ENCODE results near the gene CFAP65. TPM values are rescaled to one million over a fixed set of nuclear protein-coding genes. Genes with fewer than 3 reads are reported as not detected.

CFAP65 gene
- total RNA-seq, 2 donors from 2014 or later, result not detected

- Mint-ChIP-seq H3K27me3 (no peaks in the 10 kb centered on the region), H3K4me3 (no peak overlapping the region), H3K36me3 (ENCODE audit: low read depth) (peaks cover 43% of the 10 kb centered on the region), H3K4me1 (no peaks in the 10 kb centered on the region), H3K9me3 (no peaks in the 10 kb centered on the region), H3K27ac (no peak overlapping the region)
- ATAC-seq (replicated peaks), result no peak
These were observed 34.9 kb upstream of the CFAP65 start for GRCh38 chr2:219076253-219076652.

- no peaks in the 10 kb centered on the region for H3K27me3 Mint-ChIP-seq
- no peak overlapping the region for H3K4me3 Mint-ChIP-seq
- ATAC-seq (replicated peaks), result no peak
- H3K36me3 Mint-ChIP-seq (ENCODE audit: low read depth), result peaks cover 43% of the 10 kb centered on the region
- no peaks in the 10 kb centered on the region for H3K4me1 Mint-ChIP-seq
- no peaks in the 10 kb centered on the region for H3K9me3 Mint-ChIP-seq
- no peak overlapping the region for H3K27ac Mint-ChIP-seq
These were observed 32.3 kb upstream of the CFAP65 start for GRCh38 chr2:219073413-219074129.

DNA sequence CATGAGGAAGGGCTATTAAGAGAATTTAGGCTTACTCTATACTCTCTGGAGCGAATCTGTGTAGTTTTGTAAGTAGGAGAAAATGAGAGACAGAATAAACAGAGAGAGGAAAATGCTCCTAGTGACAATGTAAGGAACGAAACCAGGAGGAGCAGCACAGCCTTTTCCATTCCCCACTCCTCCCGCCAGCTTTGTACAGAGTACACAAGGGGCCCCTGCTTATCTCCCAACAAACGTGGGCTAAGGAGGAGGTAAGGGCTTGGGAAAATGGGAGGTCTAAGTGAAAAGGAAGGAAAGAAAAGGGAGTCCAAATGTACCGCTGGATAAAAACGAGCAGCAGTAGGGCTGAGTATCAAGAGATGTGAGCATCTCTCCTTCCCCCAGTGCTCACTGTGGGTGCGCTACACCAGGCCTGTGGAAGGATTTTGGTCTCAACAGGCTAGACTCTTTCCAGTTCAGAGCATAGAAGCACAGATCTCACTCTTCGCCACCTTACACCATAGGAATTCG, 31.5 kb upstream of the CFAP65 start:
- Mint-ChIP-seq H3K4me1 (no peaks in the 10 kb centered on the region), H3K27ac (no peak overlapping the region), H3K4me3 (no peak overlapping the region), H3K27me3 (no peaks in the 10 kb centered on the region), H3K36me3 (ENCODE audit: low read depth) (peaks cover 36% of the 10 kb centered on the region), H3K9me3 (no peaks in the 10 kb centered on the region)
- no peak for ATAC-seq (replicated peaks)

GRCh38 chr2:219071131-219071816, 30.0 kb upstream of the CFAP65 start:
- Mint-ChIP-seq H3K36me3 (ENCODE audit: low read depth) (peaks cover 24% of the 10 kb centered on the region), H3K9me3 (no peaks in the 10 kb centered on the region)
- no peak for ATAC-seq (replicated peaks)

DNA sequence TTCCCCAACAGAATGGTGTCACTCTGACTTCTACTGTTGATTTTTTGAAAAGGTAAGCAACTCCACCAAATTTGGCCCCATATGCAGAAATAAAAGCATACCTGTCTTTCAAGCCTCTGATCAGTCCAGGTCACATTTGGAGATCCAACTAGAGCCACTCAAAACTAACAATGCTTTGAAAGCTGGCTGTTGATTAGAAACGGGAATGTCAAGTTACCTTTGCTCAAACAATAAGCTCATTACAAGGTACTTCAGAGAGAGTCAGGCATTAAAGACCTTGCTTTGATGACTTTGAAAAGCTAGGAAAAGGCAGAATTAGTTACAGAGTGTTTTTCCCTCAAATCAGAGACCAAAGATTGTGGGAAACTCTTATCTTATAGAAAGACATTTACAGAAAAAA, 24.2 kb upstream of the CFAP65 start:
- H3K4me3 Mint-ChIP-seq, result no peak overlapping the region
- peaks cover 27% of the 10 kb centered on the region for H3K27me3 Mint-ChIP-seq
- H3K4me1 Mint-ChIP-seq, result no peaks in the 10 kb centered on the region
- no peak overlapping the region for H3K27ac Mint-ChIP-seq
- no peak for ATAC-seq (replicated peaks)
- H3K36me3 Mint-ChIP-seq (ENCODE audit: low read depth), result no peaks in the 10 kb centered on the region
- no peaks in the 10 kb centered on the region for H3K9me3 Mint-ChIP-seq

More at GRCh38 chr2:219071131-219071816, 30.0 kb upstream of the CFAP65 start:
- Mint-ChIP-seq H3K27ac (peak overlapping the region; percentile 56), H3K27me3 (no peaks in the 10 kb centered on the region), H3K4me1 (no peaks in the 10 kb centered on the region), H3K4me3 (no peak overlapping the region)

DNA sequence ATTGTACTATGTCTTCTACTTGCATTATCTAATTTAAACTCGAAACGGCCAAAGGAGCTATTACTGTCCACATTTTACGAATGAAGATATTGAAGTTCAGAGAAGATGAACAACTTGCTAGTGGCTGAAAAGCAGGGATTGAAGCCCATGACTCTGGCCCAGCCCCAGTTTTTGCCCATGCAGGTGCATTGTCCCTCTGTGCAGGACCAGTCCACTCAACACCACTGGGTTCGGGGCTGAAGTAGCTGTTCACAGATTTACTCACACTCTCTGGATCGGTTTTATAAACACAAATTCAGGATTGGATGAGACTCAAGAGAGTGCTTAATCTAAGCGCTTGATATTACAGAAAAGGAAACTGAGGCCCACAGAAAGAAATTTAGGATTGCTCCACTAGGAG, 20.8 kb upstream of the CFAP65 start:
- Mint-ChIP-seq H3K9me3 (no peaks in the 10 kb centered on the region), H3K36me3 (ENCODE audit: low read depth) (no peaks in the 10 kb centered on the region), H3K4me1 (peaks cover 3% of the 10 kb centered on the region), H3K27me3 (peaks cover 42% of the 10 kb centered on the region), H3K4me3 (no peak overlapping the region), H3K27ac (no peak overlapping the region)
- ATAC-seq (replicated peaks), result no peak

- no peak for ATAC-seq (replicated peaks)
- H3K9me3 Mint-ChIP-seq, result no peaks in the 10 kb centered on the region
- no peak within 1 kb of the TSS for H3K27ac Mint-ChIP-seq
- H3K4me3 Mint-ChIP-seq, result peak within 1 kb of the TSS; percentile 31
- no peaks in the 10 kb centered on the region for H3K36me3 Mint-ChIP-seq (ENCODE audit: low read depth)
- peaks cover 48% of the 10 kb centered on the region for H3K27me3 Mint-ChIP-seq
- peaks cover 3% of the 10 kb centered on the region for H3K4me1 Mint-ChIP-seq
These were observed 19.8 kb upstream of the CFAP65 start, which contains the start of gene IHH for GRCh38 chr2:219060821-219061791. Gene IHH (minus strand): TSS chr2:219060921. CDS start chr2:219060467, 454 bp downstream.

- Mint-ChIP-seq H3K4me1 (peaks cover 3% of the 10 kb centered on the region), H3K9me3 (no peaks in the 10 kb centered on the region), H3K36me3 (ENCODE audit: low read depth) (no peaks in the 10 kb centered on the region), H3K27ac (no peak overlapping the region), H3K4me3 (peak overlapping the region; percentile 31), H3K27me3 (peaks cover 51% of the 10 kb centered on the region)
- ATAC-seq (replicated peaks), result no peak
These were observed 18.7 kb upstream of the CFAP65 start for GRCh38 chr2:219059725-219060682.

GRCh38 chr2:219059375-219059724, 18.0 kb upstream of the CFAP65 start:
- no peaks in the 10 kb centered on the region for H3K9me3 Mint-ChIP-seq
- H3K4me1 Mint-ChIP-seq, result peaks cover 3% of the 10 kb centered on the region
- peak overlapping the region; percentile 31 for H3K4me3 Mint-ChIP-seq
- H3K27me3 Mint-ChIP-seq, result peaks cover 46% of the 10 kb centered on the region
- H3K36me3 Mint-ChIP-seq (ENCODE audit: low read depth), result no peaks in the 10 kb centered on the region
- no peak overlapping the region for H3K27ac Mint-ChIP-seq
- ATAC-seq (replicated peaks), result no peak

DNA sequence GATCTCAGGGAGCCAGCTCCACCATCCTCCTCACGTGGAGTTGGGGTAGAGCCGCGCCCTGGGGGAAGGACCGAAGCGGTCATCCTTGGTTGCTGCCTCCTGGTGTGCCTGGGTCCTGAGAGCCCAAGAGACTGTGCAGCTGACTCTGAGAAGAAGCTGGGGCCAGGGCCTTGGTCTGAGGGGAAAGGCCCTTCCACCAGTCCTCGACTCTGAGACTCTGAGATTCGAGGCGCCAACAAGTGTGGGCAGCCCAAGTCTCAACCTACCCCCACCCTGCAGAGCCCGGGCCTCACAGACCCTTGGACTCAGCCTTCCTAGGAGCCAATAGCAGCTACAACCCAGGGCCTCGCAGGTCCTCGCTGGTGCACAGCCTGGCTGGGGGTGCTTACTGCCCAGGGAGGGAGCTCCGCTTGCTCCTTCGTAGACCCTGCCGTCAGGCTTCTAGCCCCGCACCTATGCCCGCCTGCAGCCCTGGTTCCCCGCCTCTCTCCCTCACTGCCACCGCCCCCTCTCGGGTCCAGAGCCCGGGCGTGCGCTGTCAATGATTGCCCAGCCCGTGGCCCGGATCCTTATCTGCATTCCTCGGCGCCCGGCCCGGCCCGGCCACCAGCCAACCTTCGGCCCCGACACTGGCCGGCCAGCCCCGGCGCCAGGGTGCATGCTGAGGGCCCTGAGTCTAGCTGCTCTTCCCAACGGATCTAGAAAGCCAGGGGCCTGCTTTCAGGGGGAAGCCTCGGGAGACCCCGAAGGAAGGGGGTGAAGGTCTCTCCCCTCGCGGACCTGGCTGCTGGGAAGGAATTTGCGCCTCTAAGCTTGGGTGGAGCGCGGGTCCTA, 17.4 kb upstream of the CFAP65 start:
- H3K4me1 Mint-ChIP-seq, result peaks cover 3% of the 10 kb centered on the region
- ATAC-seq (replicated peaks), result peak; percentile 8
- H3K4me3 Mint-ChIP-seq, result peak overlapping the region; percentile 46
- H3K36me3 Mint-ChIP-seq (ENCODE audit: low read depth), result no peaks in the 10 kb centered on the region
- no peaks in the 10 kb centered on the region for H3K9me3 Mint-ChIP-seq
- H3K27me3 Mint-ChIP-seq, result peaks cover 44% of the 10 kb centered on the region
- no peak overlapping the region for H3K27ac Mint-ChIP-seq

DNA sequence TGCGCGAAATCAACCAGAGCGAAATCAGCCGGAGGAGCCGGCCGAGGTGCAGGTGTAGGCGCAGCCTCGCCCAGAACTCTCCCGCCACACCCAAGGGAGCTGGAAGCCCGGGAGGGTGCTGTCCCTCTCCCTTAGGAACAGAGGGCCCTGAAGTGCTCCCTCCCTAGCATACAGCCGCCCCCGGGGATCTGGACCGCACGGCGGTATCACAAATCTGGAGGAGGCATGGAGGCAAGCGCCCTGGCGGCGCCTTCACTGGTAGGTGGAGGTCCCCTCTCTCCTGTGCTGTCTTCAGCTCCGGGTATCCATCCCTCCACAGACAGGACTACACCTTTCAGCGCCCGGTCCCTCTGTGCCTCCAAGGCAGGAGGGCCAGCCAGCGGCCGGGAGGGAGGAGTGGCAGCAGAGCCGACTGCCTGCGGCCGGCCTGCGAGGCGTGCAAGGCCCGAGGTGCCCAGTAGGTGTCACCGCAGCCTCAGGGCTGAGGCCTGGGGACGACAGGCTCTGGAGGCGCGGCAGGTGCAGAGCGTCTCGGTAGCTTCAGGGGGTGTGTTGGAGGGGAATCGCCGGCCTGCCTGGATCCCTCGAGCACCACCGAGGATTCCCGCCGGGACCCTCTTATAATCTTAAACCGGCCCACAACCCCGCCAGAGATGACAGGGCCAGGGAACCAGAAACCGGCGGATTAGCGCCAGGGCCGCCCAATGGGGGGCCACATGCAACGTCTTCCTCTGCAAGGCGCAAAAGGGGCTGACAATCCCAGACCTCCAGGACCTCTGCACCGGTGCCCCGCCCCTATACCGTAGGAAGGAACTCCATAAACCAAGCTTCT, 16.6 kb upstream of the CFAP65 start:
- peak overlapping the region; percentile 46 for H3K4me3 Mint-ChIP-seq

More for the DNA sequence above, 16.6 kb upstream of the CFAP65 start:
- H3K27me3 Mint-ChIP-seq, result peaks cover 41% of the 10 kb centered on the region
- H3K9me3 Mint-ChIP-seq, result no peaks in the 10 kb centered on the region
- H3K4me1 Mint-ChIP-seq, result peaks cover 3% of the 10 kb centered on the region
- H3K36me3 Mint-ChIP-seq (ENCODE audit: low read depth), result no peaks in the 10 kb centered on the region
- no peak overlapping the region for H3K27ac Mint-ChIP-seq
- peak; percentile 92 for ATAC-seq (replicated peaks)

All from activated T-helper 17 cell treated with anti-CD3 and anti-CD28 coated beads, Interleukin-2, amount 50 U/mL, for 72 hours (primary cell).